Measurements from ENCODE around the gene EIF2AK3. TPM values are rescaled to one million over a fixed set of nuclear protein-coding genes. Genes with fewer than 3 reads are reported as not detected.
A peak's percentile ranks its signal among the peaks of the same experiment; 100 is the strongest.

Gene EIF2AK3
- total and polyA plus RNA-seq, 10 of the 15 experiments (the other 5 are each of a cell fraction or from before 2014, with no cell fraction given) = 5.0 to 44.7 (median 22.4) TPM

DNA sequence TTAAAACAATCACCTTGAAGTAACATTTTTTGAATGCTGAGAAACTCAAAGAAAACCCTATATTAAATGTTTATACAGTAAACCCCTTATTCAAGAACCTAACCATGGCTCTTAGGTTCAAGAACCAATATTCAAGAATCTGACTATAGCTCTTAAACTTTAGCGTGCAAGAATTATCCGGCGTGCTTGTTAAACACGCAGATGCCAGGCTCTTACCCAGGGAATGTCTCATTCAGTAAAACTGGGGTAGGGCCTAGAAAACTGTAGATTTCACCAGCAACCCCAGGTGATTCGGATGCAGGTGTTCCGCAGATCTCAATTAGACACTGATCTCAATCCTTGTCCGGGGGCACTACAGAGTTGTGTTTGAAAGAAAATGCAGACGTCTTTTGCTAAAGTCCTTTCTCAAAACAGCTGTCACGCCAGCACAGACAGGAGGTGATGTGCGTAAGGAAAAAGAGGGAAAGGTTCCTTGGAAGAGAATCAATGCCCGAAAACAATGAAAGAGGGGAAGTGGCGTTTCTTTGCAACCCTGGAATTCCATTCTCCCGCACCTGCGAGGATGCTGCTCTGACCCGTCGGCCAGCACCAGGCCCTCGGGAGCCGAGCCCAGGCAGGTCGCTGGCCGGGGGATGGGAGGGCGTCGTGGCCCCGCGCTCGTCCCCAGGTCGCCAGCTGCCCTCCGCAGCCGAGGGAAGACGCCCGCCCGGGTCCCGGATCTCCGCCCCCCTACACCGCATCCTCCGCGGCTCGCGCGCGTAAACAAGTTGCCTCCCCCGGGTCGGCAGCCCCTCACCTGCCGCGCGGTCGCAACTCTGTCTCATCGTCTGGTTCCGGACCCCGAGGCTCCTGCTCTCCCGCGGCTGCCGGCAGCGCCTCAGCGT lies 851 bp downstream of the EIF2AK3 start:
- Histone ChIP-seq H4K20me1 (ENCODE audit: control insufficient read depth, insufficient read depth) (no peaks in the 10 kb centered on the region; the same call in 1 of the 2 replicates), H3K4me1 (ENCODE audit: control insufficient read depth, insufficient read depth, low read length) (peaks cover 4% of the 10 kb centered on the region; the same call in 1 of the 2 replicates), H3K9me3 (replicated peaks; ENCODE audit: control insufficient read depth, insufficient read depth, low read length) (no peaks in the 10 kb centered on the region), H3K79me2 (ENCODE audit: control insufficient read depth, insufficient read depth, low read length) (peaks cover 59% of the 10 kb centered on the region), H3K36me3 (ENCODE audit: control insufficient read depth in 2 of 2, insufficient read depth in 2 of 2, low read length in 1 of 2) (peaks cover 0 to 4% of the 10 kb centered on the region in 2 experiments; a peak in 1 of 4 replicates), H3K9ac (ENCODE audit: control insufficient read depth, insufficient read depth, low read length) (peak overlapping the region; percentile 82), H3K4me2 (ENCODE audit: control insufficient read depth, insufficient read depth) (peak overlapping the region; percentile 89), H3K27me3 (replicated peaks in 1 of 2; ENCODE audit: control insufficient read depth in 2 of 2, insufficient read depth in 2 of 2, low read length in 1 of 2) (no peaks in the 10 kb centered on the region), H2AFZ (ENCODE audit: control insufficient read depth, low read depth, low read length) (peak overlapping the region; percentile 89), H3K4me3 (peak overlapping the region; percentile 79), H3K27ac (ENCODE audit: control insufficient read depth, insufficient read depth) (peak overlapping the region; percentile 91)
- no TSS peak for BruUV-seq (replicated peaks)
- DNase-seq (ENCODE audit: low read depth, low spot score) (no peak), FAIRE-seq (no peak), ATAC-seq (peak; percentile 0; the same call in 2 of the 3 replicates)
- in situ Hi-C loops (cut with MboI) = no loop called here
- WGBS (ENCODE audit: insufficient coverage, insufficient replicate concordance, low lambda C conversion rate, missing lambda C conversion rate) = 2% methylated on average over 54 of the region's 54 CpGs
- ChIA-PET POLR2A (interaction anchor here (0.7 to 4.6 kb wide), 4 partner anchors 11 to 45 kb away, joined by 3 to 73 read pairs (median 25); no protein-coding TSS in a partner anchor), SMC1A (ENCODE audit: uncharacterized antibody, unreplicated experiment) (interaction anchor here (1.2 to 3.6 kb wide), 8 partner anchors 12 to 43 kb away, joined by 3 to 21 read pairs (median 5); no protein-coding TSS in a partner anchor), RAD21 (ENCODE audit: unreplicated experiment) (interaction anchor here (1.0 to 3.9 kb wide), 5 partner anchors 20 to 43 kb away, joined by 5 to 45 read pairs (median 6); no protein-coding TSS in a partner anchor), CTCF (interaction anchor here (0.7 to 2.8 kb wide), 7 partner anchors 17 to 43 kb away, joined by 3 to 27 read pairs (median 4); no protein-coding TSS in a partner anchor)
- intact Hi-C loops (cut with micrococcal nuclease; ENCODE audit: unreplicated experiment) = loop anchor here (1.0 to 5.0 kb wide), 5 partner anchors 20 to 66 kb away; partner anchors contain the start of gene RPIA
- no peak for TF ChIP-seq BCL11A (IDR thresholded peaks at IDR 0.05; ENCODE audit: low read depth, low read length)
- TF ChIP-seq HDAC6 (IDR thresholded peaks at IDR 0.05; ENCODE audit: unreplicated experiment) = no peak
- TF ChIP-seq, protein P1, sequence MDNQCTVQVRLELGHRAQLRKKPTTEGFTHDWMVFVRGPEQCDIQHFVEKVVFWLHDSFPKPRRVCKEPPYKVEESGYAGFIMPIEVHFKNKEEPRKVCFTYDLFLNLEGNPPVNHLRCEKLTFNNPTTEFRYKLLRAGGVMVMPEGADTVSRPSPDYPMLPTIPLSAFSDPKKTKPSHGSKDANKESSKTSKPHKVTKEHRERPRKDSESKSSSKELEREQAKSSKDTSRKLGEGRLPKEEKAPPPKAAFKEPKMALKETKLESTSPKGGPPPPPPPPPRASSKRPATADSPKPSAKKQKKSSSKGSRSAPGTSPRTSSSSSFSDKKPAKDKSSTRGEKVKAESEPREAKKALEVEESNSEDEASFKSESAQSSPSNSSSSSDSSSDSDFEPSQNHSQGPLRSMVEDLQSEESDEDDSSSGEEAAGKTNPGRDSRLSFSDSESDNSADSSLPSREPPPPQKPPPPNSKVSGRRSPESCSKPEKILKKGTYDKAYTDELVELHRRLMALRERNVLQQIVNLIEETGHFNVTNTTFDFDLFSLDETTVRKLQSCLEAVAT (IDR thresholded peaks at IDR 0.05) = peak; percentile 40; the same call in 1 of the 2 replicates
- peak; percentile 65; the same call in 1 of the 2 replicates for TF ChIP-seq ASH2L (IDR thresholded peaks at IDR 0.05; ENCODE audit: borderline replicate concordance, low read depth)
- no peak for TF ChIP-seq BMI1 (IDR thresholded peaks at IDR 0.05; ENCODE audit: borderline replicate concordance)
- TF ChIP-seq, protein P2, sequence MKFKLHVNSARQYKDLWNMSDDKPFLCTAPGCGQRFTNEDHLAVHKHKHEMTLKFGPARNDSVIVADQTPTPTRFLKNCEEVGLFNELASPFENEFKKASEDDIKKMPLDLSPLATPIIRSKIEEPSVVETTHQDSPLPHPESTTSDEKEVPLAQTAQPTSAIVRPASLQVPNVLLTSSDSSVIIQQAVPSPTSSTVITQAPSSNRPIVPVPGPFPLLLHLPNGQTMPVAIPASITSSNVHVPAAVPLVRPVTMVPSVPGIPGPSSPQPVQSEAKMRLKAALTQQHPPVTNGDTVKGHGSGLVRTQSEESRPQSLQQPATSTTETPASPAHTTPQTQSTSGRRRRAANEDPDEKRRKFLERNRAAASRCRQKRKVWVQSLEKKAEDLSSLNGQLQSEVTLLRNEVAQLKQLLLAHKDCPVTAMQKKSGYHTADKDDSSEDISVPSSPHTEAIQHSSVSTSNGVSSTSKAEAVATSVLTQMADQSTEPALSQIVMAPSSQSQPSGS (IDR thresholded peaks at IDR 0.05; ENCODE audit: low read length) = no peak
- TF ChIP-seq SMC3 (IDR thresholded peaks at IDR 0.05; ENCODE audit: borderline replicate concordance, low read length) = no peak
